Measurements from ENCODE around the gene PRSS35. TPM values are rescaled to one million over a fixed set of nuclear protein-coding genes. Genes with fewer than 3 reads are reported as not detected.

The PRSS35 gene
- total and polyA plus RNA-seq, 2 of the 8 experiments (the other 6 are each of a cell fraction or from before 2014, with no cell fraction given) = 1.3 to 2.9 TPM

DNA sequence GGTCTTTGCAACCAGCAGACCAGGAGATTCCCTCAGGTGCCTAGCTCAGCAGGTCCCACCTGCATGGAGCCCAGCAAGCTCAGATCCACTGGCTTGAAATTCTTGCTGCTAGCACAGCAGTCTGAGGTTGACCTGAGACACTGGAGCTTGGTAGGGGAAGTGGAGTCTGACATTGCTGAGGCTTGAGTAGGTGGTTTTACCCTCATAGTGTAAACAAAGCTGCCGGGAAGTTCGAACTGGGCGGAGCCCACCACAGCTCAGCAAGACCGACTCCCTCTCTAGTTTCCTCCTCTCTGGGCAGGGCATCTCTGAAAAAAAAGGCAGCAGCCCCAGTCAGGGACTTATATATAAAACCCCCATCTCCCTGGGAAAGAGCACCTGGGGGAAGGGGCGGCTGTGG lies 34.3 kb downstream of the PRSS35 start:
- no peak overlapping the region for H3K4me2 ChIP-seq (ENCODE audit: insufficient read depth in 1 of 2, low read depth in 2 of 2, low read length in 2 of 2)
- no peak overlapping the region for H4K8ac ChIP-seq (ENCODE audit: extremely low read depth, insufficient read depth, low read length)
- no peak overlapping the region for H4K5ac ChIP-seq (ENCODE audit: insufficient read length, low read depth, low read length)
- POLR2A ChIA-PET (ENCODE audit: partially characterized antibody) = interaction anchor here (1.4 kb wide), 1 partner anchor 13 kb away, joined by 3 read pairs; no protein-coding TSS in a partner anchor
- no peaks in the 10 kb centered on the region for H3K27me3 ChIP-seq (replicated peaks in 1 of 4; ENCODE audit: control insufficient read depth in 3 of 4, extremely low read depth in 1 of 4, insufficient read depth in 3 of 4, low read length in 3 of 4)
- H4K20me1 ChIP-seq (replicated peaks in 1 of 2; ENCODE audit: control insufficient read depth in 1 of 2, insufficient read depth in 2 of 2, low read length in 2 of 2) = no peaks in the 10 kb centered on the region
- CTCF ChIA-PET (ENCODE audit: partially characterized antibody) = interaction anchor here (0.6 to 1.8 kb wide), 3 partner anchors 9 to 1324 kb away, joined by 3 read pairs; no protein-coding TSS in a partner anchor
- no peak overlapping the region for H4K91ac ChIP-seq (replicated peaks; ENCODE audit: insufficient read length, low read length)
- no peak overlapping the region for H3K4ac ChIP-seq (replicated peaks; ENCODE audit: insufficient read length, low read depth, low read length)
- H3K23me2 ChIP-seq (ENCODE audit: low read depth, low read length) = no peaks in the 10 kb centered on the region
- no peaks in the 10 kb centered on the region for H3K79me2 ChIP-seq (ENCODE audit: control insufficient read depth in 1 of 2, insufficient read depth in 2 of 2, low read length in 2 of 2)
- DNase-seq (ENCODE audit: low read depth in 1 of 2, low spot score in 2 of 2) = no peak
- H3K9ac ChIP-seq (replicated peaks in 1 of 4; ENCODE audit: extremely low read depth in 1 of 4, low read depth in 3 of 4, low read length in 3 of 4) = no peak overlapping the region
- H2BK5ac ChIP-seq (ENCODE audit: low read depth, low read length) = no peak overlapping the region
- H3K18ac ChIP-seq (ENCODE audit: extremely low read depth, low read length) = no peak overlapping the region
- no peak overlapping the region for H2BK15ac ChIP-seq (ENCODE audit: low read length)
- no peak overlapping the region for H3K4me3 ChIP-seq (ENCODE audit: extremely low read depth in 1 of 4, insufficient read depth in 2 of 4, low read depth in 3 of 4, low read length in 4 of 4)
- H3K14ac ChIP-seq (ENCODE audit: insufficient read length) = no peak overlapping the region
- H3K4me1 ChIP-seq (replicated peaks in 1 of 4; ENCODE audit: control insufficient read depth in 3 of 4, insufficient read depth in 4 of 4, low read length in 3 of 4) = no peaks in the 10 kb centered on the region
- no peaks in the 10 kb centered on the region for H3K79me1 ChIP-seq (ENCODE audit: low read depth, low read length)
- H2AK5ac ChIP-seq (ENCODE audit: low read depth, low read length) = no peak overlapping the region
- no peaks in the 10 kb centered on the region for H3K36me3 ChIP-seq (ENCODE audit: control insufficient read depth in 2 of 4, insufficient read depth in 4 of 4, low read length in 3 of 4)
- no peak overlapping the region; the same call in 1 of the 2 replicates for H2AFZ ChIP-seq (ENCODE audit: low read length)
- FAIRE-seq = no peak
- H3K27ac ChIP-seq (ENCODE audit: low read depth, low read length) = no peak overlapping the region
- no peak overlapping the region for H2BK120ac ChIP-seq (replicated peaks; ENCODE audit: low read depth, low read length)
- no peak overlapping the region for H3K56ac ChIP-seq (replicated peaks; ENCODE audit: insufficient read length, low read depth, low read length)
- 94% methylated on average over 4 of the region's 5 CpGs; no CpG with 5 or more reads in 1 of the 2 experiments for WGBS, 2 experiments (ENCODE audit: extremely low coverage in 1 of 2, insufficient coverage in 1 of 2, insufficient read length in 1 of 2, insufficient replicate concordance in 2 of 2, low coverage in 1 of 2, low lambda C conversion rate in 2 of 2, missing lambda C conversion rate in 1 of 2)
- H2BK20ac ChIP-seq (ENCODE audit: low read length) = no peak overlapping the region
- no peak overlapping the region for H3K23ac ChIP-seq (ENCODE audit: insufficient read length)
- H3K9me3 ChIP-seq (ENCODE audit: insufficient read depth in 2 of 2, low read depth in 1 of 2, low read length in 1 of 2) = no peaks in the 10 kb centered on the region
- H2BK12ac ChIP-seq (ENCODE audit: low read depth, low read length) = no peak overlapping the region
- no peak for TF ChIP-seq BRCA1 (IDR thresholded peaks at IDR 0.05; ENCODE audit: low read depth, low read length)
- TF ChIP-seq CREB1 (IDR thresholded peaks at IDR 0.05) = no peak
- no peak for TF ChIP-seq RAD21 (IDR thresholded peaks at IDR 0.05 in 1 of 2, conservative IDR thresholded peaks at IDR 0.05 in 1 of 2; ENCODE audit: low read depth in 2 of 2, low read length in 2 of 2)
- TF ChIP-seq BACH1 (IDR thresholded peaks at IDR 0.05; ENCODE audit: low read length) = no peak
- TF ChIP-seq FOSL1 (IDR thresholded peaks at IDR 0.05; ENCODE audit: insufficient read depth, low read depth, low read length) = no peak
- TF ChIP-seq, protein P1, sequence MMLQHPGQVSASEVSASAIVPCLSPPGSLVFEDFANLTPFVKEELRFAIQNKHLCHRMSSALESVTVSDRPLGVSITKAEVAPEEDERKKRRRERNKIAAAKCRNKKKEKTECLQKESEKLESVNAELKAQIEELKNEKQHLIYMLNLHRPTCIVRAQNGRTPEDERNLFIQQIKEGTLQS (IDR thresholded peaks at IDR 0.05; ENCODE audit: insufficient read depth, low read depth, low read length) = no peak
- no peak for TF ChIP-seq GTF2F1 (IDR thresholded peaks at IDR 0.05; ENCODE audit: borderline replicate concordance, low read depth, low read length)
- TF ChIP-seq, protein P2, sequence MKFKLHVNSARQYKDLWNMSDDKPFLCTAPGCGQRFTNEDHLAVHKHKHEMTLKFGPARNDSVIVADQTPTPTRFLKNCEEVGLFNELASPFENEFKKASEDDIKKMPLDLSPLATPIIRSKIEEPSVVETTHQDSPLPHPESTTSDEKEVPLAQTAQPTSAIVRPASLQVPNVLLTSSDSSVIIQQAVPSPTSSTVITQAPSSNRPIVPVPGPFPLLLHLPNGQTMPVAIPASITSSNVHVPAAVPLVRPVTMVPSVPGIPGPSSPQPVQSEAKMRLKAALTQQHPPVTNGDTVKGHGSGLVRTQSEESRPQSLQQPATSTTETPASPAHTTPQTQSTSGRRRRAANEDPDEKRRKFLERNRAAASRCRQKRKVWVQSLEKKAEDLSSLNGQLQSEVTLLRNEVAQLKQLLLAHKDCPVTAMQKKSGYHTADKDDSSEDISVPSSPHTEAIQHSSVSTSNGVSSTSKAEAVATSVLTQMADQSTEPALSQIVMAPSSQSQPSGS (IDR thresholded peaks at IDR 0.05; ENCODE audit: low read length) = no peak
- TF ChIP-seq SP1 (IDR thresholded peaks at IDR 0.05; ENCODE audit: low read depth, low read length) = no peak
- no peak for TF ChIP-seq POU5F1 (IDR thresholded peaks at IDR 0.05; ENCODE audit: low read depth, low read length)
- no peak for TF ChIP-seq EZH2 (IDR thresholded peaks at IDR 0.05; ENCODE audit: low read depth, low read length, severe bottlenecking)
- TF ChIP-seq SAP30 (IDR thresholded peaks at IDR 0.05; ENCODE audit: insufficient read depth, insufficient replicate concordance, low read length) = no peak
